HepG2 (cell line): ENCODE data around the gene LINGO1. TPM values are rescaled to one million over a fixed set of nuclear protein-coding genes. Genes with fewer than 3 reads are reported as not detected.

Experiments used
- ATAC-seq: fragments of 200-7000 bp; cut with Tn5 transposase; 3 replicates; pipeline ENCODE4 v1.9.1; 2020; ENCODE audit warnings: mild to moderate bottlenecking, moderate library complexity
- BruUV-seq: library from RNA; stranded (reverse); fragments of 400-500 nt; replicated peaks from 2 replicates; lab custom pipeline; 2021; lab: Mats Ljungman, UMichigan
- CTCF ChIA-PET: fragments of 300-600 bp; formaldehyde crosslinking; extraction: SDS; loops from one replicate; lab custom pipeline; 2021; ENCODE audit warnings: low total read pairs, inconsistent platforms, low intra/inter-chr PET ratio; lab: Yijun Ruan, JAX
- POLR2A ChIA-PET: fragments of 350-600 bp; sonication (Branson Sonifier 250); formaldehyde crosslinking; loops from one replicate; lab custom pipeline; 2020; ENCODE audit warnings: antibody characterized with exemption, inconsistent platforms; lab: Yijun Ruan, JAX
- DNase-seq: peaks from one replicate; pipeline ENCODE4 v3.0.0-alpha.2; 2015; ENCODE audit warnings: low spot score
- FAIRE-seq: peaks from 3 replicates; lab custom pipeline; 2011; peaks lifted over from hg19 to GRCh38; lab: Jason Lieb, UNC
- H2AFZ ChIP-seq: one replicate; pipeline ENCODE4 v1.6.1; 2011; ENCODE audit warnings: low read length, inconsistent platforms
- H3K27ac ChIP-seq: fragments of 300-600 bp; 3 replicates; pipeline ENCODE4 v1.8.0; 2011; ENCODE audit warnings: mixed run types, mild to moderate bottlenecking, mixed read lengths, low read length, inconsistent platforms; ENCODE audit not compliant: insufficient read depth; ENCODE audit errors: extremely low read length
- H3K27me3 ChIP-seq, 2 experiments: fragments of 200-600 bp in 1 of 2; 2 replicates in 1 of 2; 3 replicates in 1 of 2; pipeline versions ENCODE4 v1.6.0 to v1.8.0; 2011; ENCODE audit warnings: low read length in 2 of 2, mild to moderate bottlenecking in 2 of 2, moderate library complexity in 2 of 2, inconsistent platforms in 1 of 2; ENCODE audit not compliant: insufficient read depth in 2 of 2, control insufficient read depth in 1 of 2
- H3K36me3 ChIP-seq, 2 experiments: fragments of 200-600 bp in 1 of 2; replicated peaks in 1 of 2; 2 replicates in 1 of 2; 3 replicates in 1 of 2; pipeline versions ENCODE4 v1.5.1 to v1.8.0; 2011; ENCODE audit warnings: low read length in 2 of 2, inconsistent platforms in 1 of 2; ENCODE audit not compliant: insufficient read depth in 2 of 2, control insufficient read depth in 1 of 2
- H3K4me1 ChIP-seq: 2 replicates; pipeline ENCODE4 v1.5.1; 2012; ENCODE audit warnings: low read length, inconsistent platforms; ENCODE audit not compliant: insufficient read depth
- H3K4me2 ChIP-seq: 2 replicates; pipeline ENCODE4 v1.6.0; 2011; ENCODE audit warnings: low read depth, low read length, inconsistent platforms
- H3K4me3 ChIP-seq, 3 experiments: fragments of 200-600 bp in 1 of 3; sonication (generic), shearing (Covaris generic) in 1 of 3; replicated peaks in 1 of 3; 2 replicates each; pipeline ENCODE4 v1.5.1; 2011 to 2016; ENCODE audit warnings: low read length in 3 of 3, inconsistent platforms in 2 of 3, low read depth in 2 of 3, mild to moderate bottlenecking in 2 of 3, control low read depth in 1 of 3, mixed read lengths in 1 of 3; ENCODE audit not compliant: insufficient read depth in 1 of 3
- H3K79me2 ChIP-seq: one replicate; pipeline ENCODE4 v1.6.1; 2011; ENCODE audit warnings: low read length, inconsistent platforms; ENCODE audit not compliant: insufficient read depth
- H3K9ac ChIP-seq: 2 replicates; pipeline ENCODE4 v1.6.0; 2011; ENCODE audit warnings: mild to moderate bottlenecking, low read depth, low read length, inconsistent platforms; ENCODE audit not compliant: insufficient read depth
- H3K9me3 ChIP-seq: 2 replicates; pipeline ENCODE4 v1.5.1; 2012; ENCODE audit warnings: mild to moderate bottlenecking, low read length
- H4K20me1 ChIP-seq: 2 replicates; pipeline ENCODE4 v1.6.0; 2011; ENCODE audit warnings: inconsistent platforms, mild to moderate bottlenecking, low read length, moderate library complexity; ENCODE audit not compliant: insufficient read depth
- CEBPB ChIP-seq: IDR thresholded peaks from 2 replicates; pipeline ENCODE4 v1.6.1; 2011; ENCODE audit warnings: low read depth, low read length, improper control_type of control experiment, borderline replicate concordance
- WIZ ChIP-seq: sonication (generic); formaldehyde crosslinking; IDR thresholded peaks from 2 replicates; pipeline ENCODE4 v1.5.1; 2020; ENCODE audit warnings: mild to moderate bottlenecking, missing genetic modification reagents
- ZFP36 ChIP-seq: fragments of 150-350 bp; IDR thresholded peaks from 2 replicates; pipeline ENCODE4 v1.6.1; 2018; ENCODE audit warnings: borderline replicate concordance, low read length, low read depth; ENCODE audit not compliant: partially characterized antibody
- ZMYM3 ChIP-seq: sonication (generic); formaldehyde crosslinking; IDR thresholded peaks from 2 replicates; pipeline ENCODE4 v1.5.1; 2020; ENCODE audit warnings: mild to moderate bottlenecking, missing genetic modification reagents
- ZNF10 ChIP-seq: sonication (generic); formaldehyde crosslinking; IDR thresholded peaks from 2 replicates; pipeline ENCODE4 v1.4.0; 2020; ENCODE audit warnings: mild to moderate bottlenecking, low read depth, missing genetic modification reagents, borderline replicate concordance
- ZNF292 ChIP-seq: sonication (generic); formaldehyde crosslinking; IDR thresholded peaks from 2 replicates; pipeline ENCODE4 v1.8.1; 2022; ENCODE audit warnings: mild to moderate bottlenecking, low read depth, missing genetic modification reagents, borderline replicate concordance
- ZNF629 ChIP-seq: sonication (generic); formaldehyde crosslinking; conservative IDR thresholded peaks from 2 replicates; pipeline ENCODE4 v1.5.0; 2020; ENCODE audit warnings: missing genetic modification reagents
- WGBS: methylation state at CpG from one replicate; pipeline ENCODE4 v1.1.6; 2017; ENCODE audit warnings: low lambda C conversion rate; 5-methylcytosine and 5-hydroxymethylcytosine counted together
- in situ Hi-C: cut with HindIII; loops from 2 replicates; pipeline ENCODE4 v1.10.0; 2017; ENCODE audit warnings: low pct_unique_long_range_greater_than_20kb; ENCODE audit not compliant: extremely low pct_ligation_motif_present
- intact Hi-C: fragments of 100-400 bp; cut with micrococcal nuclease; formaldehyde crosslinking; loops from one replicate; pipeline ENCODE4 v1.10.0; 2022; ENCODE audit not compliant: unreplicated experiment
- polyA plus RNA-seq, 8 experiments: library from polyadenylated mRNA; depleted of rRNA in 3 of 8; stranded (reverse) in 7 of 8; unstranded in 1 of 8; fragments of >200 nt; fragmentation: Illumina TruSeq in 4 of 8; extraction: Trizol in 4 of 8; gene quantifications; 2 replicates each; pipeline versions ENCODE4 v1.2.1 to v1.2.3, GENCODE V29; 2011 to 2016; ENCODE audit warnings: low read depth in 4 of 8, missing spikeins in 1 of 8, mixed read lengths in 1 of 8; ENCODE audit not compliant: insufficient read depth in 1 of 8
- total RNA-seq, 5 experiments: library from RNA; depleted of rRNA; stranded (reverse); fragments of >200 nt; fragmentation: Illumina TruSeq; extraction: Trizol; gene quantifications; 2 replicates each; pipeline ENCODE4 v1.2.3, GENCODE V29; 2016; ENCODE audit warnings: low read depth in 1 of 5
- TF ChIP-seq, protein P1 (sequence below): sonication (generic); formaldehyde crosslinking; IDR thresholded peaks from 2 replicates; pipeline ENCODE4 v1.5.1; 2020; ENCODE audit warnings: mild to moderate bottlenecking, missing genetic modification reagents

LINGO1 gene
- total and polyA plus RNA-seq, 2 of the 13 experiments (the other 11 are each of a cell fraction or from before 2014, with no cell fraction given) = 0.07 TPM; not detected in 1

DNA sequence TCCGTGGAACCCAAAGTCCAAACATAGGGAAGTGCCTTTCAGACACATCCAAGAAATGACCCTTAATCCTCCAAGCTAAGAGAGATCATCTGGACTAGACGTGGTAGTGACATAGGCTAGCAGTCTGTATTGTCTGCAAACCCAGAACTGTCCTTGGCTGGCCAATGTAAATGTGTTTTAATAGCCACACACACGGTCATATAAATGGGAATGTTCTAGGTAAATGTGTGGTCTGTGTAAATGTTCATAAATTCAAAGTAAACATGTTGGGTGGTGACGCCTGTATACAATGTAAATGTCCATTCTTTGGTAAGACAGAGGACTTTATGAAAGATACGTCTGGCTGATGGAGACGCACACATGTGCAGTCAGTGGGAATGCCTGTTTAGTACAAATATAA lies 16.3 kb upstream of the LINGO1 start (continued):
- TF ChIP-seq, protein P1, sequence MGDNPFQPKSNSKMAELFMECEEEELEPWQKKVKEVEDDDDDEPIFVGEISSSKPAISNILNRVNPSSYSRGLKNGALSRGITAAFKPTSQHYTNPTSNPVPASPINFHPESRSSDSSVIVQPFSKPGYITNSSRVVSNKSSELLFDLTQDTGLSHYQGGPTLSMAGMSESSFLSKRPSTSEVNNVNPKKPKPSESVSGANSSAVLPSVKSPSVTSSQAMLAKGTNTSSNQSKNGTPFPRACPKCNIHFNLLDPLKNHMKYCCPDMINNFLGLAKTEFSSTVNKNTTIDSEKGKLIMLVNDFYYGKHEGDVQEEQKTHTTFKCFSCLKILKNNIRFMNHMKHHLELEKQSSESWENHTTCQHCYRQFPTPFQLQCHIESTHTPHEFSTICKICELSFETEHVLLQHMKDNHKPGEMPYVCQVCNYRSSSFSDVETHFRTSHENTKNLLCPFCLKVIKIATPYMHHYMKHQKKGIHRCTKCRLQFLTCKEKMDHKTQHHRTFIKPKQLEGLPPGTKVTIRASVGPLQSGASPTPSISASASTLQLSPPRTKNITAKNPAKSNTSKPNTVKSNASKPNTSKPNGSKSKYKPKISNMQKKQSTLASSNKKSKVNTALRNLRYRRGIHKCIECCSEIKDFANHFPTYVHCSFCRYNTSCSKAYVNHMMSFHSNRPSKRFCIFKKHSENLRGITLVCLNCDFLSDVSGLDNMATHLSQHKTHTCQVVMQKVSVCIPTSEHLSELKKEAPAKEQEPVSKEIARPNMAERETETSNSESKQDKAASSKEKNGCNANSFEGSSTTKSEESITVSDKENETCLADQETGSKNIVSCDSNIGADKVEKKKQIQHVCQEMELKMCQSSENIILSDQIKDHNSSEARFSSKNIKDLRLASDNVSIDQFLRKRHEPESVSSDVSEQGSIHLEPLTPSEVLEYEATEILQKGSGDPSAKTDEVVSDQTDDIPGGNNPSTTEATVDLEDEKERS (CRISPR knock-in tag) = no peak
- TF ChIP-seq WIZ (CRISPR knock-in tag) (no peak), CEBPB (no peak), ZFP36 (no peak), ZNF292 (CRISPR knock-in tag) (no peak), ZNF10 (no peak)
- TF ChIP-seq, all 625 proteins: peak for 0

DNA sequence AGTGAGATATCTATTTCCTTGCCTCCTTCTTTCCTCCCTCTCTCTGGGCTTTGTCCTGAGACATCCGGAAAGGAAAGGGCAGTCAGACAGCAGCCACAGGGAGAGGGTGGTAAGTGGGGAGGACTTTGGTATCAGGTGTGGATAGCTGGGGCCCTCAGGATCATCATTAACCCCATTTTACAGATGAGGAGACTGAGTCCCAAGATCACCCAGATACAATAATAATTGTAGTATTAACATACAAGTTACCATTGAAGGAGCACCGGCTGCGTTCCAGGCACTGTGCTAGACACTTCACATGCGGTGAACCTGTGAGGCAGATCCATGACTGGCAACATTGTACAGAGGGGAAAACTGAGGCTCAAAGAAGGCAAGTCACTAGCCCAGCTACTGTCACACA lies 15.2 kb upstream of the LINGO1 start:
- TF ChIP-seq ZNF629 = peak; percentile 81
- TF ChIP-seq WIZ (CRISPR knock-in tag) = no peak
- 0 out of 2 replicates have a peak, but pooled peaks have one; percentile 20 for TF ChIP-seq ZMYM3 (CRISPR knock-in tag)
- intact Hi-C loops (no loop called here), in situ Hi-C loops (loop anchor here (25.0 kb wide), 1 partner anchor 164 kb away; no protein-coding TSS in a partner anchor)
- Histone ChIP-seq H3K27ac (no peak overlapping the region), H3K9ac (no peak overlapping the region), H3K4me2 (no peak overlapping the region), H3K36me3 (no peaks in the 10 kb centered on the region), H3K4me1 (peaks cover 37% of the 10 kb centered on the region), H3K79me2 (no peaks in the 10 kb centered on the region), H2AFZ (no peak overlapping the region), H3K9me3 (no peaks in the 10 kb centered on the region), H3K27me3 (peaks cover 0 to 5% of the 10 kb centered on the region in 2 experiments; a peak in 2 of 5 replicates), H3K4me3 (no peak overlapping the region), H4K20me1 (no peaks in the 10 kb centered on the region)
- no TSS peak for BruUV-seq
- FAIRE-seq = no peak
- 77% methylated on average over 4 of the region's 4 CpGs for WGBS
- ATAC-seq = no peak
- ChIA-PET POLR2A (no interaction called here), CTCF (no interaction called here)
- no peak for DNase-seq
